SK-N-SH (cell line): ENCODE data around the gene SLC45A1. TPM values are rescaled to one million over a fixed set of nuclear protein-coding genes. Genes with fewer than 3 reads are reported as not detected.

ENCODE experiments used
- CTCF ChIA-PET: fragments of 300-600, 350-600 bp; formaldehyde crosslinking; extraction: SDS; loops from one replicate; lab custom pipeline; 2021; lab: Yijun Ruan, JAX
- POLR2A ChIA-PET: fragments of 350-600 bp; sonication (Branson Sonifier 250); formaldehyde crosslinking; extraction: SDS; loops from one replicate; lab custom pipeline; 2020; ENCODE audit warnings: antibody characterized with exemption, inconsistent platforms; lab: Yijun Ruan, JAX
- DNase-seq: peaks from one replicate; pipeline ENCODE4 v3.0.0; 2012
- H2AFZ ChIP-seq: fragments of 200-600 bp; sonication (generic); 2 replicates; pipeline ENCODE4 v1.8.1; 2016; ENCODE audit warnings: antibody characterized with exemption, mild to moderate bottlenecking, low read depth
- H3F3A ChIP-seq: fragments of 200-600 bp; sonication (generic); replicated peaks from 2 replicates; pipeline ENCODE3; 2016; ENCODE audit warnings: antibody characterized with exemption, mild to moderate bottlenecking; ENCODE audit not compliant: insufficient read depth
- H3K27ac ChIP-seq, 2 experiments: fragments of 200-500 bp in 1 of 2; fragments of 200-600 bp in 1 of 2; sonication (Bioruptor generic) in 1 of 2; sonication (generic), shearing (Covaris generic) in 1 of 2; 2 replicates each; pipeline versions ENCODE4 v1.5.1 to v1.6.1; 2014 to 2016; ENCODE audit warnings: low read depth in 2 of 2, inconsistent platforms in 1 of 2, low read length in 1 of 2, mild to moderate bottlenecking in 1 of 2, mixed read lengths in 1 of 2
- H3K27me3 ChIP-seq: fragments of 200-600 bp; sonication (generic), shearing (Covaris generic); 2 replicates; pipeline ENCODE4 v1.6.1; 2016; ENCODE audit warnings: mixed run types; ENCODE audit not compliant: insufficient read depth
- H3K36me3 ChIP-seq, 2 experiments: fragments of 200-500 bp in 1 of 2; fragments of 200-600 bp in 1 of 2; sonication (Bioruptor generic) in 1 of 2; sonication (generic) in 1 of 2; replicated peaks in 1 of 2; 2 replicates each; pipeline versions ENCODE3 to v1.5.1; 2014 to 2016; ENCODE audit warnings: low read length in 1 of 2, mild to moderate bottlenecking in 1 of 2; ENCODE audit not compliant: insufficient read depth in 2 of 2, control insufficient read depth in 1 of 2
- H3K4me1 ChIP-seq, 2 experiments: fragments of 200-500 bp in 1 of 2; fragments of 200-600 bp in 1 of 2; sonication (Bioruptor generic) in 1 of 2; sonication (generic), shearing (Covaris generic) in 1 of 2; 2 replicates each; pipeline versions ENCODE4 v1.5.1 to v1.6.1; 2014 to 2016; ENCODE audit warnings: low read depth in 1 of 2, low read length in 1 of 2, mixed run types in 1 of 2; ENCODE audit not compliant: insufficient read depth in 2 of 2, control insufficient read depth in 1 of 2
- H3K4me2 ChIP-seq: fragments of 200-600 bp; sonication (generic), shearing (Covaris generic); 2 replicates; pipeline ENCODE4 v1.6.1; 2017; ENCODE audit warnings: mixed run types
- H3K4me3 ChIP-seq, 2 experiments: fragments of 200-500 bp in 1 of 2; fragments of 200-600 bp in 1 of 2; sonication (Bioruptor generic) in 1 of 2; sonication (generic), shearing (Covaris generic) in 1 of 2; 2 replicates each; pipeline versions ENCODE4 v1.5.1 to v1.8.1; 2014 to 2016; ENCODE audit warnings: low read depth in 2 of 2, inconsistent platforms in 1 of 2, low read length in 1 of 2, mild to moderate bottlenecking in 1 of 2, mixed read lengths in 1 of 2, moderate library complexity in 1 of 2
- H3K79me2 ChIP-seq: fragments of 200-600 bp; sonication (generic); 2 replicates; pipeline ENCODE4 v1.8.1; 2017; ENCODE audit warnings: mild to moderate bottlenecking; ENCODE audit not compliant: insufficient read depth
- H3K9ac ChIP-seq: fragments of 200-600 bp; sonication (generic); 2 replicates; pipeline ENCODE4 v1.6.1; 2017; ENCODE audit warnings: mixed run types
- H3K9me2 ChIP-seq: fragments of 200-600 bp; sonication (generic); 2 replicates; pipeline ENCODE4 v1.6.1; 2017; ENCODE audit warnings: mixed run types
- H3K9me3 ChIP-seq: fragments of 200-600 bp; sonication (generic); 2 replicates; pipeline ENCODE4 v1.6.1; 2017; ENCODE audit warnings: mixed run types, mild to moderate bottlenecking, moderate library complexity
- H4K20me1 ChIP-seq: fragments of 200-600 bp; sonication (generic); 2 replicates; pipeline ENCODE4 v1.6.1; 2017; ENCODE audit warnings: mild to moderate bottlenecking, mixed run types; ENCODE audit not compliant: insufficient read depth
- CHD2 ChIP-seq: fragments of 150-350 bp; IDR thresholded peaks from 2 replicates; pipeline ENCODE4 v1.6.1; 2018; ENCODE audit warnings: low read length; ENCODE audit not compliant: partially characterized antibody
- ELF1 ChIP-seq: IDR thresholded peaks from 2 replicates; pipeline ENCODE4 v1.4.0; 2012
- FOXJ3 ChIP-seq: sonication (generic); formaldehyde crosslinking; IDR thresholded peaks from 2 replicates; pipeline ENCODE4 v1.5.1; 2020; ENCODE audit warnings: mild to moderate bottlenecking, missing genetic modification reagents
- GABPA ChIP-seq: IDR thresholded peaks from 2 replicates; pipeline ENCODE4 v1.4.0; 2012; ENCODE audit warnings: low read depth, mild to moderate bottlenecking
- IRF3 ChIP-seq: fragments of 150-350 bp; IDR thresholded peaks from 2 replicates; pipeline ENCODE4 v1.6.1; 2016; ENCODE audit warnings: mild to moderate bottlenecking, low read depth, low read length
- JUND ChIP-seq: IDR thresholded peaks from 2 replicates; pipeline ENCODE4 v1.4.0; 2012
- MXI1 ChIP-seq: IDR thresholded peaks from 2 replicates; pipeline ENCODE4 v1.6.1; 2012; ENCODE audit warnings: mild to moderate bottlenecking, low read depth, low read length, improper control_type of control experiment
- RAD21 ChIP-seq: IDR thresholded peaks from 2 replicates; pipeline ENCODE4 v1.6.1; 2012; ENCODE audit warnings: mild to moderate bottlenecking, low read length
- RFX5 ChIP-seq: IDR thresholded peaks from 2 replicates; pipeline ENCODE4 v1.6.1; 2012; ENCODE audit warnings: mild to moderate bottlenecking, improper control_type of control experiment, low read length
- RXRA ChIP-seq: IDR thresholded peaks from 2 replicates; pipeline ENCODE4 v1.4.0; 2012; ENCODE audit warnings: low read depth, mild to moderate bottlenecking, borderline replicate concordance
- SIN3A ChIP-seq: IDR thresholded peaks from 2 replicates; pipeline ENCODE4 v1.6.1; 2012; ENCODE audit warnings: low read depth, mild to moderate bottlenecking, low read length, moderate library complexity, borderline replicate concordance
- SMC3 ChIP-seq: IDR thresholded peaks from 2 replicates; pipeline ENCODE4 v1.6.1; 2012; ENCODE audit warnings: low read depth, low read length, improper control_type of control experiment
- TAF1 ChIP-seq: IDR thresholded peaks from 2 replicates; pipeline ENCODE4 v1.6.1; 2012; ENCODE audit warnings: low read depth, mild to moderate bottlenecking, low read length, moderate library complexity, borderline replicate concordance
- TCF12 ChIP-seq: IDR thresholded peaks from 2 replicates; pipeline ENCODE4 v1.4.0; 2012
- USF1 ChIP-seq: IDR thresholded peaks from 2 replicates; pipeline ENCODE4 v1.4.0; 2012; ENCODE audit warnings: low read depth, borderline replicate concordance
- USF2 ChIP-seq: fragments of 150-350 bp; IDR thresholded peaks from 2 replicates; pipeline ENCODE4 v1.6.1; 2017; ENCODE audit warnings: antibody characterized with exemption, low read length, low read depth, borderline replicate concordance
- YY1 ChIP-seq: IDR thresholded peaks from 2 replicates; pipeline ENCODE4 v1.4.0; 2012; ENCODE audit warnings: low read depth, mild to moderate bottlenecking
- WGBS: methylation state at CpG from one replicate; pipeline ENCODE4 v1.1.6; 2017; ENCODE audit warnings: low lambda C conversion rate; 5-methylcytosine and 5-hydroxymethylcytosine counted together
- polyA plus RNA-seq, 3 experiments: library from polyadenylated mRNA; depleted of rRNA; stranded (reverse); fragments of >200 nt; gene quantifications; 2 replicates each; pipeline ENCODE4 v1.2.3, GENCODE V29; 2012
- TF ChIP-seq, protein P1 (sequence below): IDR thresholded peaks from 2 replicates; pipeline ENCODE4 v1.6.1; 2012; ENCODE audit warnings: mild to moderate bottlenecking, low read depth, low read length, moderate library complexity
- TF ChIP-seq, protein P2 (sequence below): fragments of 200-600 bp; sonication (generic); IDR thresholded peaks from 2 replicates; pipeline ENCODE4 v1.6.1; 2017; ENCODE audit warnings: antibody characterized with exemption, mild to moderate bottlenecking, moderate library complexity
- TF ChIP-seq, protein P3 (sequence below): IDR thresholded peaks from 2 replicates; pipeline ENCODE4; 2012

The SLC45A1 gene
- polyA plus RNA-seq, 1 of the 3 experiments (the other 2 are of a cell fraction), result 2.5 TPM

- Histone ChIP-seq H3K4me3 (no peak overlapping the region), H3K27ac (no peak overlapping the region), H3K79me2 (no peaks in the 10 kb centered on the region), H3K9me2 (no peaks in the 10 kb centered on the region), H3K27me3 (no peaks in the 10 kb centered on the region), H3K9me3 (no peaks in the 10 kb centered on the region), H3K4me1 (no peaks in the 10 kb centered on the region; a peak in 1 of 4 replicates), H3F3A (no peaks in the 10 kb centered on the region), H3K4me2 (no peak overlapping the region), H2AFZ (no peak overlapping the region), H3K9ac (no peak overlapping the region), H3K36me3 (no peaks in the 10 kb centered on the region), H4K20me1 (no peaks in the 10 kb centered on the region)
- DNase-seq, result no peak
- whole genome bisulfite sequencing, result 91% methylated on average over 3 of the region's 4 CpGs
- ChIA-PET POLR2A (no interaction called here), CTCF (interaction anchor here (0.7 to 2.0 kb wide), 4 partner anchors 8 to 332 kb away, joined by 3 to 9 read pairs (median 6); no protein-coding TSS in a partner anchor)
- TF ChIP-seq FOXJ3, result no peak
- TF ChIP-seq MXI1, result no peak
- TF ChIP-seq RAD21, result no peak
- TF ChIP-seq GABPA, result no peak
- no peak for TF ChIP-seq IRF3
- TF ChIP-seq TCF12, result no peak
- no peak for TF ChIP-seq TAF1
- TF ChIP-seq ELF1, result no peak
- no peak for TF ChIP-seq USF2
- no peak for TF ChIP-seq SMC3
- TF ChIP-seq CHD2, result no peak
- TF ChIP-seq, protein P1, sequence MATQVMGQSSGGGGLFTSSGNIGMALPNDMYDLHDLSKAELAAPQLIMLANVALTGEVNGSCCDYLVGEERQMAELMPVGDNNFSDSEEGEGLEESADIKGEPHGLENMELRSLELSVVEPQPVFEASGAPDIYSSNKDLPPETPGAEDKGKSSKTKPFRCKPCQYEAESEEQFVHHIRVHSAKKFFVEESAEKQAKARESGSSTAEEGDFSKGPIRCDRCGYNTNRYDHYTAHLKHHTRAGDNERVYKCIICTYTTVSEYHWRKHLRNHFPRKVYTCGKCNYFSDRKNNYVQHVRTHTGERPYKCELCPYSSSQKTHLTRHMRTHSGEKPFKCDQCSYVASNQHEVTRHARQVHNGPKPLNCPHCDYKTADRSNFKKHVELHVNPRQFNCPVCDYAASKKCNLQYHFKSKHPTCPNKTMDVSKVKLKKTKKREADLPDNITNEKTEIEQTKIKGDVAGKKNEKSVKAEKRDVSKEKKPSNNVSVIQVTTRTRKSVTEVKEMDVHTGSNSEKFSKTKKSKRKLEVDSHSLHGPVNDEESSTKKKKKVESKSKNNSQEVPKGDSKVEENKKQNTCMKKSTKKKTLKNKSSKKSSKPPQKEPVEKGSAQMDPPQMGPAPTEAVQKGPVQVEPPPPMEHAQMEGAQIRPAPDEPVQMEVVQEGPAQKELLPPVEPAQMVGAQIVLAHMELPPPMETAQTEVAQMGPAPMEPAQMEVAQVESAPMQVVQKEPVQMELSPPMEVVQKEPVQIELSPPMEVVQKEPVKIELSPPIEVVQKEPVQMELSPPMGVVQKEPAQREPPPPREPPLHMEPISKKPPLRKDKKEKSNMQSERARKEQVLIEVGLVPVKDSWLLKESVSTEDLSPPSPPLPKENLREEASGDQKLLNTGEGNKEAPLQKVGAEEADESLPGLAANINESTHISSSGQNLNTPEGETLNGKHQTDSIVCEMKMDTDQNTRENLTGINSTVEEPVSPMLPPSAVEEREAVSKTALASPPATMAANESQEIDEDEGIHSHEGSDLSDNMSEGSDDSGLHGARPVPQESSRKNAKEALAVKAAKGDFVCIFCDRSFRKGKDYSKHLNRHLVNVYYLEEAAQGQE, result no peak
- TF ChIP-seq YY1, result no peak
- TF ChIP-seq, protein P2, sequence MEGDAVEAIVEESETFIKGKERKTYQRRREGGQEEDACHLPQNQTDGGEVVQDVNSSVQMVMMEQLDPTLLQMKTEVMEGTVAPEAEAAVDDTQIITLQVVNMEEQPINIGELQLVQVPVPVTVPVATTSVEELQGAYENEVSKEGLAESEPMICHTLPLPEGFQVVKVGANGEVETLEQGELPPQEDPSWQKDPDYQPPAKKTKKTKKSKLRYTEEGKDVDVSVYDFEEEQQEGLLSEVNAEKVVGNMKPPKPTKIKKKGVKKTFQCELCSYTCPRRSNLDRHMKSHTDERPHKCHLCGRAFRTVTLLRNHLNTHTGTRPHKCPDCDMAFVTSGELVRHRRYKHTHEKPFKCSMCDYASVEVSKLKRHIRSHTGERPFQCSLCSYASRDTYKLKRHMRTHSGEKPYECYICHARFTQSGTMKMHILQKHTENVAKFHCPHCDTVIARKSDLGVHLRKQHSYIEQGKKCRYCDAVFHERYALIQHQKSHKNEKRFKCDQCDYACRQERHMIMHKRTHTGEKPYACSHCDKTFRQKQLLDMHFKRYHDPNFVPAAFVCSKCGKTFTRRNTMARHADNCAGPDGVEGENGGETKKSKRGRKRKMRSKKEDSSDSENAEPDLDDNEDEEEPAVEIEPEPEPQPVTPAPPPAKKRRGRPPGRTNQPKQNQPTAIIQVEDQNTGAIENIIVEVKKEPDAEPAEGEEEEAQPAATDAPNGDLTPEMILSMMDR, result no peak
- TF ChIP-seq, protein P3, sequence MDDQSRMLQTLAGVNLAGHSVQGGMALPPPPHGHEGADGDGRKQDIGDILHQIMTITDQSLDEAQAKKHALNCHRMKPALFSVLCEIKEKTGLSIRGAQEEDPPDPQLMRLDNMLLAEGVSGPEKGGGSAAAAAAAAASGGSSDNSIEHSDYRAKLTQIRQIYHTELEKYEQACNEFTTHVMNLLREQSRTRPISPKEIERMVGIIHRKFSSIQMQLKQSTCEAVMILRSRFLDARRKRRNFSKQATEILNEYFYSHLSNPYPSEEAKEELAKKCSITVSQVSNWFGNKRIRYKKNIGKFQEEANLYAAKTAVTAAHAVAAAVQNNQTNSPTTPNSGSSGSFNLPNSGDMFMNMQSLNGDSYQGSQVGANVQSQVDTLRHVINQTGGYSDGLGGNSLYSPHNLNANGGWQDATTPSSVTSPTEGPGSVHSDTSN, result no peak
- no peak for TF ChIP-seq SIN3A
- no peak for TF ChIP-seq RFX5
- TF ChIP-seq JUND, result no peak
- TF ChIP-seq USF1, result no peak
- no peak for TF ChIP-seq RXRA
Measured at GRCh38 chr1:8307628-8308027, 10.3 kb upstream of the SLC45A1 start.
